ENCODE data around the gene TRAF2.
A peak's percentile ranks its signal among the peaks of the same experiment; 100 is the strongest.
"Not testable (repeated sequence)": the region's sequence is repeated elsewhere in the genome, so short reads cannot be mapped to it uniquely, and the experiment has no call there.

TRAF2 gene, protein sequence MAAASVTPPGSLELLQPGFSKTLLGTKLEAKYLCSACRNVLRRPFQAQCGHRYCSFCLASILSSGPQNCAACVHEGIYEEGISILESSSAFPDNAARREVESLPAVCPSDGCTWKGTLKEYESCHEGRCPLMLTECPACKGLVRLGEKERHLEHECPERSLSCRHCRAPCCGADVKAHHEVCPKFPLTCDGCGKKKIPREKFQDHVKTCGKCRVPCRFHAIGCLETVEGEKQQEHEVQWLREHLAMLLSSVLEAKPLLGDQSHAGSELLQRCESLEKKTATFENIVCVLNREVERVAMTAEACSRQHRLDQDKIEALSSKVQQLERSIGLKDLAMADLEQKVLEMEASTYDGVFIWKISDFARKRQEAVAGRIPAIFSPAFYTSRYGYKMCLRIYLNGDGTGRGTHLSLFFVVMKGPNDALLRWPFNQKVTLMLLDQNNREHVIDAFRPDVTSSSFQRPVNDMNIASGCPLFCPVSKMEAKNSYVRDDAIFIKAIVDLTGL

DNA sequence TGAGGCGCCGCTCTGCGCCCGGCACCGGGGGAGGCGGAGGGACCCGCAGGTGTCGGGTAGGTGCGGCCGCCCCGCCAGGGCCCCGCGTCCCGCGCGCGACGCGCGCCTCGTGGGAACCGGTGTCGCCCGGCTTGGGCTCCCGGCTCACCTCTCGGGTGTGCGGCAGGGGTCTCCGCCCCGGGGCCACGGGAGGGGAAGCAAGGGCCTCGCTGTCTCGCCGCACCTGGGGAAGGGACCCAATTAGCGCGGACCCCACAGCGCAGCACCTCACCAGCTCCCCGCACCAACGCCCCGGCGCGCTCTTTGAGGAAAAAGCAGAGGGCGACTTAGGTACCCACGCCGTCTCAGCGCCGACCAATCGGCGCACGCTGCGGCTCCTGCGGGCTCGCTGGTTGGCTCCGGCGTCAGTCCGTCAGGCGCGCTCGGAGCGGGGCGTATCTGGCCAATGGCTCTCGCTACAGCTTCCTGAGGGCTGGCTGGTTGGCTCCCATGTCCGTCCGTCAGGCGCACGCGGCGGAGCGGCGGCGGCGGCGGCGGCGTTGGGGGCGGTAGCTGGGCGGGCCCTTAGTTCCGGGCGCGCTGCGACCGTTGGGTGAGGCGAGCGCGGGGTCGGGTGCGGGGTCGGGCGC, at the start of gene TRAF2:
Gene TRAF2 (plus strand): TSS at position 567 of the 629 bp plus-strand sequence. CDS start 12,225 bp downstream, outside the sequence.
- DNase-seq, result peak; percentile 95

DNA sequence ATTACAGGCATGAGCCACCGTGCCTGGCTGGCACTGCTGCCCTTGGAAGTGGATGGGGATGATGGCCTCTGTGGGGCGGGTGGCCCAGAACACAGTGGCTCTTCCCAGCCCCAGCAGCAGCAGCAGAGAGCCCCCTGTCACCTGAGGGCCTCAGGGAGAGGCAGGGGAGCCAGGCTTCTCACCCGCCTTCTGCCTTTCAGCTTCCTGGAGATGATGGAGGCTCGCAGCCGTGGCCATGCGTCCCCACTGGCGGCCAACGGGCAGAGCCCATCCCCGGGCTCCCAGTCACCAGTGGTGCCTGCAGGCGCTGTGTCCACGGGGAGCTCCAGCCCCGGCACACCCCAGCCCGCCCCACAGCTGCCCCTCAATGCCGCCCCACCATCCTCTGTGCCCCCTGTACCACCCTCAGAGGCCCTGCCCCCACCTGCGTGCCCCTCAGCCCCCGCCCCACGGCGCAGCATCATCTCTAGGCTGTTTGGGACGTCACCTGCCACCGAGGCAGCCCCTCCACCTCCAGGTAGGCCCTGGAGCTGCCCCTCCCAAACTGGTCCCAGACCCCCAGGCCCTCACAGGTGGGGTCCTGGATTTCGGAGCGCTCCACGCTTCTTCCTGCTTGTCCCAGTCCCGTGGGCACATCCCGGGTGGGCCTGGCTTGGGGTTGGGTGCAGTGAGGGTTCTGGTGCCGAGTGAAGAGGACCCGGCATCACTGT, 49.0 kb upstream of the TRAF2 start:
- DNase-seq, result no peak

GRCh38 chr9:136837856-136838277, 48.4 kb upstream of the TRAF2 start:
- not testable (repeated sequence) for DNase-seq

DNA sequence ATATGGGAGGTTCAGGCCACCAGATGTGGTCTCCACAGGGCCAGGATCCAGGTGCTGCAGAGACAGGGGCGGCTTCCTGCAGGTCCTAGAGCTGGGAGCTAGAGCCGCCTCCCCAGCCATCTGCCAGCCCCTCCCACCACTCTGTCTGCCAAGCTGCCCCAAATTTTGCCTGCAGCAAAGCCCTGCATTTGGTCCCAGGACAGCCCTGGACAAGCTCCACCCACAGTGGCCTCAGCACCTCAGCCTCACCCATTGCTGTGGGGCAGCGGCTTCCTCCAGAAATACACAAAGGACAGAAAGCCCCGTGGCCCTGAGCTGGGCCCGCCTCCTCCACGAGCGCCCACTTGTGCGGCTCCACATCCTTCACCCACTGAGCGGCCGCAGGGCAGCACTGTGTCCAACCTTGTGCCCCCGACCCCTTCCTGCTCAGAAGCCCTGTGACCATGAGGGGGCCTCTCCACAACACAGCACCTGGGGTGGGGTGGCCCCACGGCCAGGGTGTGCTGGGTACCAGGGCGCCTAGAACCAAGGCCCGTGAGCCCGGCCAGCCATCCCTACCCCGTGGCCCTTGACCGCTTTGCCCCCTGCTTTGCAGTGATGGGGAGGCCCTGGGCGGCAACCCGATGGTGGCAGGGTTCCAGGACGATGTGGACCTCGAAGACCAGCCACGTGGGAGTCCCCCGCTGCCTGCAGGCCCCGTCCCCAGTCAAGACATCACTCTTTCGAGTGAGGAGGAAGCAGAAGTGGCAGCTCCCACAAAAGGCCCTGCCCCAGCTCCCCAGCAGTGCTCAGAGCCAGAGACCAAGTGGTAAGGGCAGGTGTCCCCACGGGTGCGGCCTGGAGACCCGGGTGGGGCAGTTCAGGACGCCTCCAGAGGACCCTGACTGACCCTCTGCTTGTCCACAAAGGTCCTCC, 47.7 kb upstream of the TRAF2 start:
- no peak for DNase-seq

DNA sequence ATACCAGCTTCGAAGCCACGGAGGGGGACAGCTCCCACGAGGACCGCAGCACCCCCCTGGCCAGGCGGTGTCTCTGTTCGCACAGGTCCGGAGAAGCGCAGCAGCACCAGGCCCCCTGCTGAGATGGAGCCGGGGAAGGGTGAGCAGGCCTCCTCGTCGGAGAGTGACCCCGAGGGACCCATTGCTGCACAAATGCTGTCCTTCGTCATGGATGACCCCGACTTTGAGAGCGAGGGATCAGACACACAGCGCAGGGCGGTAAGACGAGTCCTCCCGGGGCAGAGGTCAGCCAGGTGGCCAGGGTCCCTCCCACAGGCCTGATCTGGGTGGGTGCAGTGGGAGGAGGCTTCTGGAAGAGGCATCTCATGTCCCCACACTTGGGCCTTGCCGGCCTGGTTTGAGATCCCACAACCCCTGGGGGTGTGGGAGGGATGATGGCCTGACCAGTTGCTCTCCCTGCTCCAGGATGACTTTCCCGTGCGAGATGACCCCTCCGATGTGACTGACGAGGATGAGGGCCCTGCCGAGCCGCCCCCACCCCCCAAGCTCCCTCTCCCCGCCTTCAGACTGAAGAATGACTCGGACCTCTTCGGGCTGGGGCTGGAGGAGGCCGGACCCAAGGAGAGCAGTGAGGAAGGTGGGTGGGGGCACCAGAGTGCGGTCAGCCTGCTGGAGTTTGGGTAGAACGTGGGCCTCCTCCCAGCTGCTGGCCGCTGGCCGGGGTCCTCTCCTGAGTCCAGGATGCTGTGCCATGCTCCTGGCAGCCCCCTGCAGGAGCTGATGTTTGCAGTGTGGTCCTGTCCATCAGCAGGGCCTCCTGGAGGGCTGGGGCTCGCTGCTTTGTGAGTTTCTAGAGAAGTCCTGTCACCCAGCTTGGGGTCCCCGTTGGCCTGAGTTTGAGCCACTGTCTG, 46.8 kb upstream of the TRAF2 start:
- no peak for DNase-seq

GRCh38 chr9:136840140-136840876, 46.0 kb upstream of the TRAF2 start:
- DNase-seq, result no peak

GRCh38 chr9:136840877-136841645, 45.3 kb upstream of the TRAF2 start:
- peak; percentile 53 for DNase-seq

GRCh38 chr9:136841646-136842379, 44.5 kb upstream of the TRAF2 start:
- not testable (repeated sequence) for DNase-seq

DNA sequence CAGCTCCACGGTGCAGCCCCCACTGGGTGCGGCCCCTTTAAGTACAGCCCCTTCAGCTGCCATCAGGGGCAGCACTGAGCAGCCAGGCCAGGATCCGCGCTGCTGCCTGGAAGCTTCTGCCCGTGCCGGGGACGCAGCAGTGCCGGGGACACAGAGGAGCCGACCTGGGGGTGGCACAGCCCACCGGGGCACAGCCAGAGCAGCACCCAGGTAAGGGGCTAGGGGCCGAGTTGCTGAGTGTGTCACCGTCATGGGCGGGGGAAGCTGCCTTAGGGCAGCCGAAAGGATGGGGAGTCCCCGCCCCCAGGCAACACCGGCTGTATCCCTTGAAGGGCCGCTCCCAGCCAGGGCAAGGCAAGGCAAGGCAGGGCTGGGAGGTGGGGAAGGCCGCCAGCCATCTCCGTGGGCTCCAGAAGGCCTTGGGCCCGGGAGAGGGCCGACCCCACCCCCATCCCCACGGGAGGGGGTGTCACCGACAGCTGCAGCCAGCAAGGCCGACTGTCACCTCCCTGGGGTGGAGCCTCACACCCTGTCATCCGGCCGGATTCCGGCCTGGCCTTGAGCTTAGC, 43.9 kb upstream of the TRAF2 start, which contains the start of gene AJM1:
Gene AJM1 (plus strand): TSS at position 99 of the 569 bp plus-strand sequence. CDS start 1,937 bp downstream, outside the sequence.
- peak; percentile 62 for DNase-seq

DNA sequence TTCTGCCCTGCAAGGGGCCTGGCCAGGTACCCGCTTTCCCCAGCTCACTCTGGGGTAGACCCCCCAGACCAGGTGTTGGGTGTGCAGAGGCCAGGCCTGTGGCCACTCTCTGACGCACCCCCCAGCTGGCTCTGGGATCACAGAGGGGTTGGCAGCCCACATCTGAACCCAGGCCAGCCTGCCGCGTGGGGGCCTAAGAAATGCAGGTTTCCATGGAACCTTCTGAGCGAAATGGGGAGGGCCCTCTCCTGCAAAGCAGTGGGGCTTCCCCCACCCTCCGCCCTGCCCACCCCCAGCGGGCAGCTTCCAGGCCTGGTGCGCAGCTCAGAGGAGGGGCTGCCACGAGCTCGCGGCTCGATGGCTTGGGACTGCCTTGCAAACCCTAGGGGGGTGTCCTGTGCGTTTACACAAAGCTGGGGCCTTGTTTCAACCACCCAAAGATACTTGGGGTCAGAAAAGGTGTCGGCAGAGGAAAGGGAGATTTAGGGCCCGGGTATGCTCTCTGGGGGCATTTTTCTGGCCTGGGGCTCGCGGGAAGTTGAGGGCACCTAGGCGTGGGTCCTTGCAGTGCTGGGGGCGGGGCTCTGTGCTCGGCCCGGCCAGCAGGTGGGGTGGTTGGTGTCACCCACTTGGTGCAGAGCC, 43.0 kb upstream of the TRAF2 start:
- DNase-seq, result not testable (repeated sequence)

DNA sequence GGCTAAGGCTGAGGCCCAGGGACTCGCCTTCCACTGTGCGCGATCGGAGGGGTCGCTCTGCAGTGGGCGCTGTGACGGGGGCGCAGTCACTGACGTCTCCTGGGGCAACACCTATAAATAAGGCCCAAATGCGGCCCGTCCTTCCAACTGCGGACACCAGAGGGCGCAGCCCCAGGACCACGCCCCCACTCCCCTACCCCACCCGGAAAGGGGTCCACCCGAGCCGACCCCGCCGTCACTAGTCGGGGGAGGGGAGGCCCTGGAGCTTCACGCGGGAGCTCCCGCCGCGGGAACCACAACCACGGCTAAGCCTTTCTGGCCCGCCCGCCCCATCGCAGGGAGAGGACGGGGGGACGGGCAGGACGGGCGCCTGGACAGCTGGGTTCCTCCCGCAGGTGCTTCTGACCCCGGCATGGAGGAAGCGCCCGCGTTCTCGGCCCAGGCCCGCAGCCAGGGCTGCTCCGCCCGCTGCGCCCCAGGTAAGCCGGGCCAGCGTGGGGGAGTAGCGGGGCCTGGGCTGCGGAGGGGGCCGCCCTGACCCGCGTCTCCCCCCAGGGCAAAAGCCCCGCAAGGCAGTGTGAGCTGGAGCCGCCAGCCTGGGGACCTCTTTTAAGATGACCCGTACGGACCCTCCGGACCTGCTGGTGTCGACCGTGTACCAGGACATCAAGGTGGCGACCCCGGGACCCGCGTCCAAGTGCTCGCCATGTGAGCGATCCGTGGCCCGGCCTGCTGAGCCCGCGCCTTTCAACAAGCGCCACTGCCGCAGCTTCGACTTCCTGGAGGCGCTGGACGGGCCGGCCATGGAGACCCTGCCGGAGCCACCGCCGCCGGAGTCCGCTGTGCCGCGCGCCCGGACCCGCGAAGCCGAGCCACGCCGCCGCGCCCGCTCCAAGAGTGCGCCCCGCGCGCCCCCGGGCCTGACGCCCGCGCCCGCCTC, 42.2 kb upstream of the TRAF2 start:
- DNase-seq, result not testable (repeated sequence)

- DNase-seq, result no peak
Observed at GRCh38 chr9:136844761-136845464, 41.4 kb upstream of the TRAF2 start.

DNA sequence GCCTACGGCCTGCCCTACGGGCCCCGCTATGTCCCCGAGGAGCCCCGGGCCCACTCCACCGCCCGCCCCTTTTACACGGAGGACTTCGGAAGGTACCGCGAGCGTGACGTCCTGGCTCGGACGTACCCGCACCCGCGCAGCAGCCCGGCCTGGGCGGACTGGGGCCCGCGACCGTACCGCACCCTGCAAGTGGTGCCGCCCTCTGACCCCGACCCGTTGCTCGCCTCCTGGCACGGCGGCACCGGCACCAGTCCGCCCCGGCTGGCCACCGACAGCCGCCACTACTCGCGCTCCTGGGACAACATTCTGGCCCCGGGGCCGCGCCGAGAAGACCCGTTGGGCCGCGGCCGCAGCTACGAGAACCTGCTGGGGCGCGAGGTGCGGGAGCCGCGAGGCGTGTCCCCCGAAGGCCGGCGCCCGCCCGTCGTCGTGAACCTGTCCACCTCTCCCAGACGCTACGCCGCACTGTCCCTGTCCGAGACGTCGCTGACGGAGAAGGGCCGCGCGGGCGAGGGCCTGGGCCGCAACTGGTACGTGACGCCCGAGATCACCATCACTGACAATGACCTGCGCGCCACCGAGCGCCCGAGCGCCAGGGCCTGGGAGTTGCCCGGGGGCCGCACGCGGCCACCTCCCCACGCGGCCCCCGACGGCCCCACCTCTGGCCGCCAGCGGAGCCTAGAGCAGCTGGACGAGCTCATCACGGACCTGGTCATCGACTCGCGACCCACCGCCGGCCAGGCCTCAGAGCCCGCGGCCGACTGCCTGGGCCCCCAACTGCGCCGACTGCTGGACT, 40.7 kb upstream of the TRAF2 start:
- no peak for DNase-seq

- DNase-seq, result no peak
Observed at GRCh38 chr9:136846376-136847087, 39.8 kb upstream of the TRAF2 start.
